OCI-LY3 (cell line): ENCODE measurements around the gene DIS3.
"Not testable (repeated sequence)": the region's sequence is repeated elsewhere in the genome, so short reads cannot be mapped to it uniquely, and the experiment has no call there.

Source experiments
- H2AFZ ChIP-seq: fragments of 200-600, 300-600 bp; shearing (Covaris generic); 2 replicates; pipeline ENCODE4 v1.6.0; 2014; ENCODE audit warnings: antibody characterized with exemption, low read depth, low read length
- H3K27ac ChIP-seq: fragments of 200-600, 300-600 bp; sonication (generic); 2 replicates; pipeline ENCODE4 v1.5.1; 2014; ENCODE audit warnings: mild to moderate bottlenecking, low read length, moderate library complexity, mixed read lengths
- H3K27me3 ChIP-seq: fragments of 200-600, 300-600 bp; sonication (generic); 2 replicates; pipeline ENCODE4 v1.6.1; 2014; ENCODE audit warnings: low read depth, low read length, mixed read lengths
- H3K36me3 ChIP-seq: fragments of 200-600, 300-600 bp; sonication (generic); replicated peaks from 2 replicates; pipeline ENCODE3; 2014; ENCODE audit warnings: low read depth, low read length, mixed read lengths
- H3K4me1 ChIP-seq: fragments of 300-600, 200-600 bp; sonication (generic); 2 replicates; pipeline ENCODE4 v1.6.1; 2014; ENCODE audit warnings: low read length, mixed read lengths
- H3K4me2 ChIP-seq: fragments of 200-600, 300-600 bp; sonication (generic); 2 replicates; pipeline ENCODE4 v1.6.1; 2014; ENCODE audit warnings: low read length, mixed read lengths
- H3K4me3 ChIP-seq: fragments of 300-600, 200-600 bp; sonication (generic); 2 replicates; pipeline ENCODE4 v1.5.1; 2014; ENCODE audit warnings: antibody characterized with exemption, mild to moderate bottlenecking, low read length, moderate library complexity
- H3K79me2 ChIP-seq: fragments of 300-600, 200-600 bp; shearing (Covaris generic); 2 replicates; pipeline ENCODE4 v1.6.1; 2014; ENCODE audit warnings: mild to moderate bottlenecking, low read length, mixed read lengths
- H3K9ac ChIP-seq: fragments of 300-600, 200-600 bp; shearing (Covaris generic); 2 replicates; pipeline ENCODE4 v1.6.0; 2014; ENCODE audit warnings: mild to moderate bottlenecking, low read length, moderate library complexity
- H3K9me3 ChIP-seq: fragments of 200-600, 300-600 bp; shearing (Covaris generic); 2 replicates; pipeline ENCODE4 v1.6.1; 2014; ENCODE audit warnings: low read length, mixed read lengths; ENCODE audit not compliant: insufficient read depth
- H4K20me1 ChIP-seq: fragments of 200-600, 300-600 bp; sonication (generic); 2 replicates; pipeline ENCODE4 v1.6.1; 2016; ENCODE audit warnings: low read length, mixed read lengths; ENCODE audit not compliant: insufficient read depth
- CTCF ChIP-seq: fragments of 200-600, 300-600 bp; sonication (generic); IDR thresholded peaks from 2 replicates; pipeline ENCODE4 v1.5.1; 2014; ENCODE audit warnings: antibody characterized with exemption, low read length, low read depth
- EZH2phosphoT487 ChIP-seq: fragments of 200-600 bp; shearing (Covaris generic); IDR thresholded peaks from 2 replicates; pipeline ENCODE4 v1.6.1; 2018; ENCODE audit warnings: antibody characterized with exemption, mixed run types, low read depth

The DIS3 gene

GRCh38 chr13:72804301-72804700 is 22.6 kb upstream of the DIS3 start:
- Histone ChIP-seq H3K4me3 (no peak overlapping the region), H3K9ac (no peak overlapping the region), H3K4me2 (no peak overlapping the region), H4K20me1 (no peaks in the 10 kb centered on the region; the same call in 1 of the 2 replicates), H2AFZ (no peak overlapping the region), H3K27ac (no peak overlapping the region), H3K36me3 (peaks cover 23% of the 10 kb centered on the region), H3K27me3 (no peaks in the 10 kb centered on the region), H3K4me1 (peaks cover 3% of the 10 kb centered on the region; the same call in 1 of the 2 replicates), H3K9me3 (no peaks in the 10 kb centered on the region), H3K79me2 (no peaks in the 10 kb centered on the region; the same call in 1 of the 2 replicates)
- no peak for TF ChIP-seq CTCF
- no peak for TF ChIP-seq EZH2phosphoT487

- Histone ChIP-seq H3K4me3 (no peak overlapping the region), H4K20me1 (no peaks in the 10 kb centered on the region; the same call in 1 of the 2 replicates), H3K79me2 (no peaks in the 10 kb centered on the region; the same call in 1 of the 2 replicates), H3K4me2 (no peak overlapping the region), H3K27me3 (no peaks in the 10 kb centered on the region), H3K9ac (no peak overlapping the region), H3K9me3 (no peaks in the 10 kb centered on the region), H3K4me1 (no peaks in the 10 kb centered on the region), H3K27ac (no peak overlapping the region), H2AFZ (no peak overlapping the region), H3K36me3 (peaks cover 50% of the 10 kb centered on the region)
- no peak for TF ChIP-seq EZH2phosphoT487
- TF ChIP-seq CTCF = no peak
Observed at GRCh38 chr13:72798817-72799216, 17.1 kb upstream of the DIS3 start.

GRCh38 chr13:72792640-72793039 is 10.9 kb upstream of the DIS3 start:
- Histone ChIP-seq H3K27me3 (no peaks in the 10 kb centered on the region), H3K9me3 (no peaks in the 10 kb centered on the region), H3K27ac (no peak overlapping the region), H3K4me1 (no peaks in the 10 kb centered on the region), H3K36me3 (peaks cover 57% of the 10 kb centered on the region), H3K4me3 (no peak overlapping the region), H3K79me2 (peaks cover 32% of the 10 kb centered on the region), H4K20me1 (0 out of 2 replicates have a peak, but pooled peaks cover 3% of the 10 kb centered on the region), H3K4me2 (no peak overlapping the region), H2AFZ (no peak overlapping the region), H3K9ac (no peak overlapping the region)
- TF ChIP-seq CTCF (no peak), EZH2phosphoT487 (no peak)

- no peak overlapping the region for H3K4me2 ChIP-seq
- H3K9ac ChIP-seq = no peak overlapping the region
- no peak for TF ChIP-seq EZH2phosphoT487
- no peak for TF ChIP-seq CTCF
- no peak overlapping the region for H2AFZ ChIP-seq
- peaks cover under 1% of the 10 kb centered on the region; the same call in 1 of the 2 replicates for H3K4me1 ChIP-seq
- no peak overlapping the region for H3K4me3 ChIP-seq
- H3K9me3 ChIP-seq = no peaks in the 10 kb centered on the region
- peaks cover 45% of the 10 kb centered on the region for H3K36me3 ChIP-seq
- no peaks in the 10 kb centered on the region for H3K27me3 ChIP-seq
- H3K79me2 ChIP-seq = peaks cover 68% of the 10 kb centered on the region
- no peak overlapping the region for H3K27ac ChIP-seq
- H4K20me1 ChIP-seq = 0 out of 2 replicates have a peak, but pooled peaks cover 3% of the 10 kb centered on the region
Observed at GRCh38 chr13:72788831-72789230, 7.1 kb upstream of the DIS3 start.

- Histone ChIP-seq H3K79me2 (peaks cover 97% of the 10 kb centered on the region), H3K36me3 (peaks cover 22% of the 10 kb centered on the region), H3K4me1 (peaks cover 18% of the 10 kb centered on the region)
- not testable (repeated sequence) for H3K27me3 ChIP-seq, H3K9ac ChIP-seq, H3K27ac ChIP-seq, H4K20me1 ChIP-seq, H2AFZ ChIP-seq, H3K4me3 ChIP-seq, H3K4me2 ChIP-seq, H3K9me3 ChIP-seq
Observed at GRCh38 chr13:72784679-72785078, 3.0 kb upstream of the DIS3 start.
